NCI-H2107 treated with DMSO at 0.1 percent for 48 hours (cell line): ENCODE results near the gene CHRNA4.
"Not testable (repeated sequence)": the region's sequence is repeated elsewhere in the genome, so short reads cannot be mapped to it uniquely, and the experiment has no call there.

Source experiments
- DNase-seq: peaks from one replicate; lab custom pipeline; 2025; ENCODE audit not compliant: unreplicated experiment; lab: John Stamatoyannopoulos, UW

The CHRNA4 gene

DNA sequence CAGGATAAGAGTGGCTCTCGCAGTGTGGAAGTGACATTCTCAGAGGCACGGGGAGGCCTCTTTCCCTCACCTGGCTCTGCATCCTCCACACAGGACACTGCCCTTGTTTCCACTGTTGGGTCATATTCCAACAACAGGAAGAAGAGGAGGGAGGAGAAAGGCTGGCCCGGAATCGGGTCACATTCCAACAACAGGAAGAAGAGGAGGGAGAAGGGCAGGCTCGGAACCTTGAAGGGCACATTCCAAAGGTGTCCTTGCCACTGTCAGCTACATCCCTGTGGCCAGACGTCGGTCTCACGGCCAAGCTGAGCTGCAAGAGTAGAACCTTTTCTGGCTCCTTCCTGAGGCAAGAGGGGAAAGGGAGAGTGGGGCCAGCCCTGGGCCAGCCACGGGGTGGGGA is 25.4 kb downstream of the CHRNA4 start:
- no peak for DNase-seq

- not testable (repeated sequence) for DNase-seq
Measured at GRCh38 chr20:63335060-63335459, 26.1 kb downstream of the CHRNA4 start.

GRCh38 chr20:63334356-63334755 is 26.8 kb downstream of the CHRNA4 start:
- no peak for DNase-seq

DNA sequence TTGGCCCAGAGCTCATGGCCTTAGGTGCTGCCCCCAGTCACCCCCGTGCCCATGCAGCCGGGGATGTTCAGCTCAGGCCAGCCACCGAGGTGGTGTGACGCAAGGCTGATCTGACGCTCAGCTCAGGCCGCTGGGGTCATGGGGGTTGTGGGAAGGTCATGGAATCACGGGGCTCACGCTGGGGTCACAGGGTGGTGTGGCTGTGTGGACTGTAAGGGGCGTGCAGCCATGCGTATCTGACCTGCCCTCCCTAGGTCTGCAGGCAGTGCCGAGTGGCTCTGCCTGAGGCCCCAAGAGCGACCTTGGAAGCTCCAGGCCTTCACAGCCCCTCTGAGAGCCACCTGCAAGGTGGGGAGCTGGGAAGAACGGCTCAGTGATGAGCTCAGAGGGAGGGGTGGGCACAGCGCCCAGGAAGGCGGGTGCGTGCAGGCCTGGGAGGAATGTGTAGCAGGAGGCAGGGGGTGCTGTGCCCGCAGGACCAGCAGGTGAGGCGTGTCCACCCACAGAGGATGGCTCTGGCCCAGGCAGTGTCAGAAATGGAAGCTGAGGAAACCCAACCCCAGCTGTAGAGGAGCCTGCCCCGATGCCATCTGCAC is 27.8 kb downstream of the CHRNA4 start:
- no peak for DNase-seq

DNA sequence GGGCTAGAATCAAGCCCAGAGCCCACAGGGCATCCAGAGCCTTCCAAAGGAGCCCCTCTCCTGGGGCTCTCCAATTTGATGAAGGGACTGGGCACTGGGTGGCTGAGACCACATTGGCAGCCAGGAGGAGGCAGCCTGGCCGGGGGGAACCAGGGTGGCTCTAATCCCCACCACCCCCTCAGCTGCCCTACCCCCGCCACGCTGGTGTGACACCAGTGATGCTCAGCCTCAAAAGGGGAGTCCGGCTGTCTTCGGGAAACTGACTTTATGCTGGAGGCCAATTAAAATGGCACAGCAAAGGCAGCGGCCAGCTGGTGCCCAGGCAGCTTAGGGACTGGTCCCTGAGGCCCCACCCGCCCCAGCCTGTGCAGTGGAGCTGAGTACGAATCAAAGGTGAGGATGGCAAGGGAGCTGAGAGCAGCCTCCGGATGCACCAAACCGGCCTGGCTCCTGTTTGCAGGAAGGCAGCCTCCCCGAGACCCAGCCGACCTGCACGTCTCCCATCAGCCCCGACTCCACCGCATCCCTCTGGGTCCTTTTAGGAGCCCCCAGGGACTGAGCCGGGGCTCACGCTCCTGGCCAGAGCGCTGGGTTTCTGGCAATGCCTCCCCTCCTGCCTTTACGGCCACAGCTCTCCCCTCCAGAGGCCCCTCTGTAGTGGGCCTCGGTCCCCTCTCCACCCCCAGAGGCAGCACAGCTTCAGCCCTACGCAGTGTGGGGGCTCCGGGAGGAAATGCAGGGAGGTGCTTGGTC is 28.5 kb downstream of the CHRNA4 start:
- DNase-seq, result no peak

GRCh38 chr20:63331741-63332400 is 29.3 kb downstream of the CHRNA4 start:
- no peak for DNase-seq

DNA sequence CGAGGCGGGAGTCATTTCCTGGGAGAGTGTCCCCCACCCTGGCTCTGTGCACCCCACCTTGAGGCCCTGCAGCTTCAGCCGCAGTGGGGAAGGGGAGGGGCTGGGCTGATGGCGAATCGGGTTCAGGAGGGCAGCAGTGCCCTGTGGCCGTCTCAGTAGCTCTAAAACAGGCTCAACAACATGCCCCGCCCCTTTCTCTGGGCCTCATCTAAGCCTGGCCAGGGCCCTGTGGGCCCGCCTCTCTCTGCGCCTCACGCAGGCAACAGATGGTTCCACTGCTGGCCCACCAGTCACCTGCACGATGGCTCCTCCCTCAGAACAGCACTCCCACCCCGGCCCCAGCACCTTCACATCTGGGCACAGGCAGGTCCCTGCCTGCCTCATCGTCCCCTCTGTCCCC is 30.2 kb downstream of the CHRNA4 start:
- DNase-seq, result no peak

DNA sequence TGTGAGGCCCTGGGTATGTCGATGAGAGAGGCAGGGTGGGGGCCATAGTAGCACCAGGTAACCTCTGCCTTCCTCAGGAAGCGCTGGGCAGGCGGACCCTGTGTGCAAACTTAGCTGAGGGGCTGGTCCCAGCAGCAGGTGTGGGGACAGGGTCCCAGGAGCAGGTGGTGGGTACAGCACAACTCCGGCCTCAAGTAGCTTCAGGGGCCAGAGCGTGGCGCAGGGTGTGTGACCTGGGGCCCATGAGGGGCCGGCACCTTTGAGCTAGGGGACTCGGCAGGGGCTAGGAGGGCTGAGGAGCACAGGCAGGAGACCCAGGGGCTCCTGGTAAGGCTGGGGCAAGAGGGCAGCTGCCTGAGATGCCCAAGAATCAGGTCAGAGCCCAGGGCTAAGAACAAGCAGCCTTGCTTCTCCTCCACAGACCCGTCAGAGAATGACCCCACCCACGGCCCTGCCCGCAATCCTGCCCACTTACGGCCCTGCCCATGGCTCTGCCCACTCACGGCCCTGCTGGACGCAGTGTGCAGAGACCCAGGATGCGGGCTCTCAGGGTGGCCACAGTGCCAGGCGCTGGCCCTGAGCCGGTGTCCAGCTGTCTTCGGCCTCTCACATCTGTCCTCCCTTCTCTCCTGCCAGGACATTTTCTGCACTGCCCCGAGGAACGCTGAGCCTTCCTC is 30.9 kb downstream of the CHRNA4 start:
- no peak for DNase-seq

DNA sequence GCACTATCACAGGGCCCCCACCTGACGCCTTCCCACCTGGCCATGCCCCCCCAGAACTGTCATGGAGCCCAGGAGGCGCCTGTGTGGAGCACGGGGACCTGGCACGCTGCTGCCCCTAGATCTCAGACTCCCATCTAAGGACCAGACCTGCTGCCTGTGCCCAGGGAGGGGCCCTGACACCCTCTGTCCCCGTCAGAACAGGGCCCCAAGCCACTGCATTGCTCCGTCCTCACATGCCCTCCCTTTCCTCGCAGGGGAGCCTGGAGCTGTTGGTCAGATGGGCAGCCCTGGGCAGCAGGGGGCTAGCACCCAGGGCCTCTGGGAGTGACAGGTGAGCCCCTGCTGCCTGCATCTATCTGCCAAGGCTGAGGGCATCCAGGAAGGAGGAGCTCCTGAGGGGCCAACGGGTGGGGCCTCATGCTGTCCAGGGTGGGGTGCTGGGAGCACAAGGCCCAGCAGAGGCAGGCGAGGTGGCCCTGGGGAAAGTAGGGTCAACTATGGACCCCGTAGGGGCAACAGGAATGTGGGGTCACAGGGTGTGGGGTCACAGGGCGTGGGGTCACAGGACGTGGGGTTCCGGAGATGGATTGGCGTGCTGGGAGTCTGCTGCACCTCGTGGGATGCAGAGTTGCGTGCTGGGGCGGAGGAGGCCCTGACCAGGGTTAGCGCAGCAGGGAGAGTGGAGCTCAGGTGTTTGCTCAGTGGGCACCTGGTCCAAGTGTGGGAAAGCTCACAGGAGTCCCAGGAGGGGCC is 31.6 kb downstream of the CHRNA4 start:
- DNase-seq, result no peak

- DNase-seq, result no peak
Measured at GRCh38 chr20:63328718-63329275, 32.4 kb downstream of the CHRNA4 start.

DNA sequence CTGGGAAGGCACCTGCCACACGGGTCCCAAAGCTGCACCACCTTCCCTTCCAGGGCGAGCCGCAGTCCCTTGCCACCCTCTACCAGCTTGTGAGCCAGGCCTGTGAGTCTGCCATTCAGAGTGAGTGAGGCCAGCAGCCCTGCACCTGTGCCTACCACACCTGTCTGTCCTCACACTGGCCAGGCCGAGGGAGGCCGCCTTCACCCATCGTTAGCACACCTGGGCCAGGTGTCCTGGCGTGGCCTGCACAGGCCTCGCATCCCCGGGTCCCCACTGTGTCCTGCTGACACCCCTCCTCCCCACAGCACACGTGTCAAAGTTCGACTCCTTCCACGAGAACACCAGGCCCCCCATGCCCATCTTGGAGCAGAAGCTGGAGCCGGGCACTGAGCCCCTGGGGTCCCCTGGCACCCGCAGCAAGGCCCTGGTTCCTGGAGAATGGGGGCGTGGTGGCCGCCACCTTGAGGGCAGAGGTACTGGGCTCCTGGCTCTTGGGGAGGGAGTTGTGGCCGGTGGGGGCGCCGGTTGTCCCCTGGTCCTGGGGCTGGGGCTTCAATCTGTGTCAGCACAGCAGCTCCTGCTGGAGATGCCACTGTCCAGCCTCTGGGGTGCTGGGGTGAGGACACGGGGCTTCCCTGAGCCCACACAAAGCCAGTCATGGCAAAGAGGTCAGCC is 33.0 kb downstream of the CHRNA4 start:
- DNase-seq, result no peak

DNA sequence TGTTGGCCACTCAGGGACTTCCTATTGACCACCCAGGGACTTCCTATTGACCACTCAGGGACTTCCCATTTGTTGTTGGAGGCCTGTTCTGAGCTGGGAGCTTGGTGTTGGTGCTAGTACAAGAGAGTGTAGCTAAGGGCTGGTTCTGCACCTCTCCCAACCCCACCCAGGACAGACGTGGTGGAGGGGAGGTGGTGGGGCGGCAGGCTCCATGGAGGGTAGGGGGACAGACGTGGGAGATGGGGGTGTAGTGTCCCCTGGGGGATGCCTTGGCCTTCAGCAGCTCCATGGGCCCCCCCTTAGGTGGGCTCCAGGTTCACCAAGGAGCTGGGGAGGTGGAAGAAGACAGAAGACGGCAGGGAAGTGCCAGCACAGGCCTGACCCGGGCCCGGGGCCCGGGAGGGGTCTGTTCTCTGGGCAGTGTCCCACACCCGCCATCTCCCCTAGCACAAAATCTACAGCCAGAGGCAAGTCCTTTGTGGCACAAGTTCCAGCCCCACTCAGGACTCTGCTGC is 33.9 kb downstream of the CHRNA4 start:
- no peak for DNase-seq

DNA sequence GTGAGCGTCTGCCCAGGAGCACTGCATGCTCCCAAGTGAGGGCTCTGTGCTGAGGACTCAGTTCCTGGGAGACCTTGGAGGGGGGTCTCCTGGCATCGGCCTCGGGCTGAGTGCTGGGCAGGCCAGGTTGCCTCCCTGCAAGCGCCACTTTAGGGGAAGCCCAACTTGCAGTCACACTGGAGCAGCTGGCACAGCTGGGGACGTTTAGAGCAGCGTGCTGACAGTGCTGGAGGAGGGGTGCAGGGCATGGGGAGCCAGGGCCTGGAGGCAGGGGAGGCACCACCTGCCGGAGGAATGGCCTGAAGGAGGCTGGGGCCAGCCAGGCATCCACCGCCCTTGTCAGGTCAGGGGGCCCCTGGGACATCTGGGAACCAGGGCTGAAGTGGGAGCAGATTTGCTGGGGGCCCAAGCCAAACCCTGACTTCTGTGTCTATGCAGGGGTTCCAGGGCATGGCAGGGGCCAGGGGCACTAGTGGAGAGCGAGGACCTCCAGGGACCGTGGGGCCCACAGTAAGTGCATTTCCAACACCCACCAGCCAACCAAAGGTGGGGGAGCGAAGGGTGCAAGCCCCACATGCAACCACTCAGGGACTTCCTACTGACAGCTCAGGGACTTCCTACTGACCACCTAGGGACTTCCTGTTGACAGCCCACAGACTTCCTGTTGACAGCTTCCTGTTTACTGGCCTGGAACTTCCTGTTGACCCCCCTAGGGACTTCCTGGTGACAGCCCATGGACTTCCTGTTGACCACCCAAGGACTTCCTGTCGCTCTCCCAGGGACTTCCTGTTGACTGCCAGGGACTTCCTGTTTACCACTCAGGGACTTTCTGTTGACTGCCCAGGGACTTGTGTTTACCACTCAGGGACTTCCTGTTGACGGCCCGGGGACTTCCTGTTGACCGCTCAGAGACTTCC is 34.6 kb downstream of the CHRNA4 start:
- DNase-seq, result no peak

DNA sequence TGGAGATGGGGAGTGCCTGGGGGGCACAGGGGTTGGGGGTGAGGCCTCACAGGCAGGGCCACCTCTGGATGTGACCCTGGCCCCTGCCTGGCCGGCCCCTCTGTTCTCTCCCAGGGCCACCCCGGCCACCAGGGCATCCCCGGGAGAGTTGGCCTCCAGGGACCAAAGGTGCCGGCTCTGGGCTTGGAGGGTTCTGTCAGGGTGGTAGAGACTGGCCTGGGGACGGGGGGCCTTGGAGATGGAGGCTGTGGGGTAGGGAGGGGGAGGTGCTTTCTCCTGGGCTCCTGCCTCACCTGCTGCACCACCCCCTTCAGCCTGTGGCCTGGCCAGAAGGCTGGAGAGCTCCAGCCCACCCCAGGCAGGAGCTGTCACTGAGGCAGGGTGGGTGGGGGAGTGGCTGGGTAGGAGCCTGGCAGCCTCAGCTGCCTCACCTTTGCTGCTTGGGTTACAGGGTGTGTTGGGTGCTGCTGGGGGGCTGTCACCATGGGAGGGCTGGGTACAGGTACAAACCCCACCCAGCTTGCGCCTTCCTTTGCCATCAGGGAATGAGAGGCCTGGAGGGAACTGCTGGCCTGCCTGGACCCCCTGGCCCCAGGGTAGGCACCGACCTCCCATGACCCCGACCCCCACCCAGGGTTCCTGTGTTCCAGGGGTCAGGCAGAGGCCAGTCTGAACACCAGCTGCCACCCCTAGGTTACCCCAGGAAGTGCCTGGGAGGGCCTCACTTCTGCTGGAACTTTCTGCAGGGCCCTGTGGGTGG is 35.4 kb downstream of the CHRNA4 start:
- no peak for DNase-seq

- no peak for DNase-seq
Measured at GRCh38 chr20:63325021-63325471, 36.1 kb downstream of the CHRNA4 start.

DNA sequence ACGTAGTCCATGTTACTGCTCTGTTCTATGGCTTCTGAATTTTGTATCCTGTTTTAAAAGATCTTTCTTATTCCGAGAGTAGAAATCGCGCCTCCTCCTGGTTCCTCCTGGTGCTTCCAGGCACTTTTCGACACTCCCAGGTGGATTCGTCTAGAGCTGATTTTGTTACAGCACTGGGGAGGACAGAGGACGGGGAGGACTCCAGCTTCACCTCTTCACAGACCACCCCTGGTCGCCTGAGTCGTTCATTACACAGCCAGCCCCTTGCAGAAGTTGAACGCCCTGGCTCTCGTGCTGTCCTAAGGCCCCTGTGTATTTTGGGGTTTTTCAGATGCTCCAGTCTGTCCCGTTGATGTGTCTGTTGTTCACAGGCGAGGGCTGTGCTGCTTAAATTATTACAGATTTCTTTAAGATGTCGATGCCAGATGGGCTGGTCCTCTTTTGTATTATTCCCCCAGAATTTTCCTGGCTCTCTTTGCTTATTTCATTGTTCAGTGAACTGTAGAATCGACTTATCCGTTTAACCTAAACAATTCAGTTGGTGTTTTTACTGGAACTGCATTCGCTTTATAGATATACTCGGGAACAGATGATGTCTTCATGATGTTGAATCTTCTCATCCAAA is 37.7 kb downstream of the CHRNA4 start:
- no peak for DNase-seq

DNA sequence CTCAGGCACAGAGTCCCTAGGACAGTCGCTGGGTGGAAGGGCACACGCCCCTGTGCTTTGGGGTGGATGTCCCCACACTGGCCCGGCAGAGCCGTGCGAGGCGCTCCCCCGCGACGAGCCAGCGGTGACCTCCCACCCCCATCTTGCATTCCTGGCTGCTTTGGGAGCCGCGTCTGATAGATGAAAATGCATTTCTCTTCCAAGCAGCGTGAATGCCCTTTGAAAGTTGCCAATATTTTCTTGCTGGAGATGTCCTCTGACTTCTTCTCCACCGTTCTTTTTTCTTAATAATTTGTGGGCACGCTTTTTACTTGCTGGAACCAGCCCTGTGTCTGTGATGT is 38.2 kb downstream of the CHRNA4 start:
- no peak for DNase-seq
